SJCRH30 (cell line): Measurements from ENCODE around the gene SMG6. TPM values are rescaled to one million over a fixed set of nuclear protein-coding genes. Genes with fewer than 3 reads are reported as not detected.

Source experiments
- DNase-seq, 2 experiments: peaks; one replicate each; pipeline ENCODE4 v3.0.0-alpha.2; 2015 to 2020
- H3K27ac ChIP-seq: fragments of 250-450 bp; sonication (Bioruptor Pico); 2 replicates; pipeline ENCODE4 v1.5.1; 2020; ENCODE audit warnings: mild to moderate bottlenecking, moderate library complexity
- H3K27me3 ChIP-seq: fragments of 250-450 bp; sonication (Bioruptor Pico); 2 replicates; pipeline ENCODE4 v1.5.1; 2020; ENCODE audit warnings: mild to moderate bottlenecking, moderate library complexity
- H3K36me3 ChIP-seq: fragments of 250-450 bp; sonication (Bioruptor Pico); 2 replicates; pipeline ENCODE4 v1.5.1; 2020; ENCODE audit warnings: mild to moderate bottlenecking, moderate library complexity
- H3K4me1 ChIP-seq: fragments of 250-450 bp; sonication (Bioruptor Pico); 2 replicates; pipeline ENCODE4 v1.5.1; 2020; ENCODE audit warnings: mild to moderate bottlenecking, moderate library complexity
- H3K4me3 ChIP-seq: fragments of 250-450 bp; sonication (Bioruptor Pico); 2 replicates; pipeline ENCODE4 v1.5.1; 2020; ENCODE audit warnings: mild to moderate bottlenecking, moderate library complexity
- H3K9me3 ChIP-seq: fragments of 250-450 bp; sonication (Bioruptor Pico); replicated peaks from 2 replicates; pipeline ENCODE4 v1.5.1; 2020; ENCODE audit warnings: mild to moderate bottlenecking, moderate library complexity
- total RNA-seq: library from RNA; depleted of rRNA; stranded (reverse); fragments of >200 nt; shearing (Covaris generic); gene quantifications from 2 replicates; pipeline ENCODE4 v1.2.3, GENCODE V29; 2014; rRNA removed

The SMG6 gene
- total RNA-seq, 1 experiment from 2014 or later, result 13.0 TPM

- no peaks in the 10 kb centered on the region for H3K9me3 ChIP-seq
- H3K4me3 ChIP-seq, result peak overlapping the region; percentile 19; the same call in 1 of the 2 replicates
- no peak overlapping the region for H3K27ac ChIP-seq
- peak in 1 of 2 experiments; percentile 42 for DNase-seq
- H3K4me1 ChIP-seq, result no peaks in the 10 kb centered on the region
- H3K27me3 ChIP-seq, result no peaks in the 10 kb centered on the region
- H3K36me3 ChIP-seq, result no peaks in the 10 kb centered on the region
Measured at GRCh38 chr17:2011411-2012371, 291.9 kb downstream of the SMG6 start.

Other genes with a start within 250 kb of the SMG6 start
- gene HIC1, start 248.7 kb downstream of the SMG6 start, total RNA-seq, result 0.13 and 0.18 TPM in 2 replicates
- 6.3 and 8.7 TPM in 2 replicates for gene SRR, start 165 bp upstream of the SMG6 start, total RNA-seq
- gene TSR1, start 32.7 kb upstream of the SMG6 start, total RNA-seq, result 31.9 and 33.6 TPM in 2 replicates
- 10.6 and 12.0 TPM in 2 replicates for gene SGSM2, start 33.7 kb upstream of the SMG6 start, total RNA-seq
- 8.7 and 10.1 TPM in 2 replicates for gene MNT, start 97.3 kb upstream of the SMG6 start, total RNA-seq
- 29.9 and 33.6 TPM in 2 replicates for gene METTL16, start 208.1 kb upstream of the SMG6 start, total RNA-seq